RPMI8226 (cell line): ENCODE results near the gene MYBPC3.

Experiments
- DNase-seq: peaks from one replicate; pipeline ENCODE4 v3.0.0-alpha.2; 2015

MYBPC3 gene

GRCh38 chr11:47314992-47315391 is 37.5 kb downstream of the MYBPC3 start:
- DNase-seq: no peak

- no peak for DNase-seq
Observed at GRCh38 chr11:47308050-47308823, 44.3 kb downstream of the MYBPC3 start.

- DNase-seq: no peak
Observed at GRCh38 chr11:47306484-47306844, 46.0 kb downstream of the MYBPC3 start.

GRCh38 chr11:47305734-47306483 is 46.6 kb downstream of the MYBPC3 start:
- DNase-seq: no peak

- DNase-seq: no peak
Observed at GRCh38 chr11:47302853-47303252, 49.6 kb downstream of the MYBPC3 start.

GRCh38 chr11:47299078-47299477 is 53.4 kb downstream of the MYBPC3 start:
- no peak for DNase-seq

- DNase-seq: no peak
Observed at GRCh38 chr11:47296045-47296444, 56.5 kb downstream of the MYBPC3 start.

GRCh38 chr11:47295385-47295784 is 57.1 kb downstream of the MYBPC3 start:
- DNase-seq: no peak

GRCh38 chr11:47289856-47290255 is 62.6 kb downstream of the MYBPC3 start:
- DNase-seq: no peak

GRCh38 chr11:47288066-47288465 is 64.4 kb downstream of the MYBPC3 start:
- no peak for DNase-seq

- no peak for DNase-seq
Observed at GRCh38 chr11:47285969-47286770, 66.3 kb downstream of the MYBPC3 start.

- no peak for DNase-seq
Observed at GRCh38 chr11:47284151-47284550, 68.4 kb downstream of the MYBPC3 start.

GRCh38 chr11:47282462-47282861 is 70.0 kb downstream of the MYBPC3 start:
- no peak for DNase-seq
